GM19328 (cell line): ENCODE measurements around the gene AGFG1.
"Not testable (repeated sequence)": the region's sequence is repeated elsewhere in the genome, so short reads cannot be mapped to it uniquely, and the experiment has no call there.

Source experiments
- ATAC-seq: cut with Tn5 transposase; IDR thresholded peaks from one replicate; pipeline ENCODE4 v1.9.1; 2021; ENCODE audit warnings: mild to moderate bottlenecking, moderate library complexity; ENCODE audit not compliant: unreplicated experiment

Gene AGFG1

DNA sequence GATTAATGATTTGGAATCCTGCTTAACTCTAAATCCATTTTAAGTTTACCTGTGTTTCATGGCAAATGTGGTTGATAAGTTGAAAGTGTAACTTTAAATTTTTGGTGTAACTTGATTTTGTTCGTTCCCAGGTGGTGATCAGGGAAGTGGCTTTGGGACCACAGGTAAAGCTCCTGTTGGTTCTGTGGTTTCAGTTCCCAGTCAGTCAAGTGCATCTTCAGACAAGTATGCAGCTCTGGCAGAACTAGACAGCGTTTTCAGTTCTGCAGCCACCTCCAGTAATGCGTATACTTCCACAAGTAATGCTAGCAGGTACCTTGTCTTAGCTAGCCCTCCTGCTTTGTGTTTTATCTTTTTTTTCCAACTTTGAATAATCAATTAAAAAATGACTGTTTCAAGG, 62.8 kb downstream of the AGFG1 start:
- no peak for ATAC-seq

- no peak for ATAC-seq
These were observed 64.5 kb downstream of the AGFG1 start for GRCh38 chr2:227536445-227536844.

GRCh38 chr2:227539465-227539956, 67.6 kb downstream of the AGFG1 start:
- no peak for ATAC-seq

GRCh38 chr2:227540352-227540751, 68.4 kb downstream of the AGFG1 start:
- ATAC-seq: not testable (repeated sequence)

GRCh38 chr2:227545990-227546389, 74.0 kb downstream of the AGFG1 start:
- ATAC-seq: no peak

GRCh38 chr2:227551836-227552235, 79.9 kb downstream of the AGFG1 start:
- ATAC-seq: no peak

DNA sequence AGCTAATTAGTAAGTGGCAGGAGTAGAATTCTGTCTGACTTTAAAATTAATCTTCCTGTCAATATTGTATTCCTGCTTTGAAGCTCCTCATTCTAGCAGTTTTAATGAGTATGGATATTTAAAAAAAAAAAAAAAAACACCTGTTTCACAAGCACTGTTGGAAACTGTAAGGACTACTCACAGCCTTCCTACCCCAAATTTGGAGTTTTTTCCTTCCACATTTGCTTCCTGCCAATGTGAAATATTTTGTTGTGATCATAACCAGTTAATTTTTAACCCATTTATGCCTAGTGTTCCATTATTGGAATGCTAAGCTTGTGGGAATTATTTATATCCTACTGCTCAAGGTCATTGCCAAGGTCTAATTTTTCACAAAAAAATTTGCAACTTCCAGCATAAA, 90.6 kb downstream of the AGFG1 start:
- ATAC-seq: no peak

- ATAC-seq: no peak
These were observed 93.1 kb downstream of the AGFG1 start for GRCh38 chr2:227565080-227565479.

- ATAC-seq: no peak
These were observed 94.1 kb downstream of the AGFG1 start for GRCh38 chr2:227566012-227566411.

- no peak for ATAC-seq
These were observed 96.9 kb downstream of the AGFG1 start for GRCh38 chr2:227568852-227569169.

GRCh38 chr2:227570615-227571014, 98.7 kb downstream of the AGFG1 start:
- no peak for ATAC-seq

- ATAC-seq: no peak
These were observed 104.2 kb downstream of the AGFG1 start for GRCh38 chr2:227576110-227576509.

GRCh38 chr2:227576812-227577211, 104.9 kb downstream of the AGFG1 start:
- no peak for ATAC-seq

DNA sequence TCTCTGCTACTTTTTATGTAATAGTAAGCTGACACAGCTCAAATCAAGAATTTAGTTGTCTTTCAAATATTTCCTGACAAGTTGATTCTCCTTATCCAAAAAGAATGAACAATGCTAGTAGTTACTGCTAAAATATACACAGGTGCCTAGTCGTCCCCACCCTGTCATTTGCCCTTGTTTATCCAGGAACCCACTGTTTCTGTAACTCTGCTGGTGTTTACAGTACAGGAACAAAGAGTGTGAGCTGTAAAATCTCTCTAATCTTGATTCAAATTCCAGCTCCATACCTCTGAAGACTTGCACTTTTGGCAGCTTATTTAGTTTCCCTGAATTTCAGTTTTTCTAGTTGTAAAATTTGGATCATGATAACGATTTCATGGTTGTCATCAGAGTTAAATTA, 105.6 kb downstream of the AGFG1 start:
- no peak for ATAC-seq

- ATAC-seq: no peak
These were observed 106.7 kb downstream of the AGFG1 start for GRCh38 chr2:227578642-227579041.

- ATAC-seq: no peak
These were observed 107.8 kb downstream of the AGFG1 start for GRCh38 chr2:227579791-227580190.

DNA sequence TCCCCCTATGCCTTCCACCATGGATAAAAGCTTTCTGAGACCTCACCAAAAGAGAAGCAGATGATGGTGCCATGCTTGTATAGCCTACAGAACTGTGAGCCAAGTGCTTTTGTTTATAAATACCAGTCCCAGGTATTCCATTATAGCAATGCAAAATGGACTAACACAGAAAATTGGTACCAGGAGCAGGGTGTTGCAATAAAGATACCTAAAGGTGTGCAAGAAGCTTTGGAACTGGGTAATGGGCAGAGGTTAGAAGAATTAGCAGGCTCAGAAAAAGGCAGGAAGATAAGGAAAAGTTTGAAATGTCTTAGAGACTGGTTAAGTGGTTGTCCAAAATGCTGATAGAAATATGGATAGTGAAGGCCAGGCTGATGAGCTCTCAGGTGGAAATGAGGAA, 110.4 kb downstream of the AGFG1 start:
- no peak for ATAC-seq

DNA sequence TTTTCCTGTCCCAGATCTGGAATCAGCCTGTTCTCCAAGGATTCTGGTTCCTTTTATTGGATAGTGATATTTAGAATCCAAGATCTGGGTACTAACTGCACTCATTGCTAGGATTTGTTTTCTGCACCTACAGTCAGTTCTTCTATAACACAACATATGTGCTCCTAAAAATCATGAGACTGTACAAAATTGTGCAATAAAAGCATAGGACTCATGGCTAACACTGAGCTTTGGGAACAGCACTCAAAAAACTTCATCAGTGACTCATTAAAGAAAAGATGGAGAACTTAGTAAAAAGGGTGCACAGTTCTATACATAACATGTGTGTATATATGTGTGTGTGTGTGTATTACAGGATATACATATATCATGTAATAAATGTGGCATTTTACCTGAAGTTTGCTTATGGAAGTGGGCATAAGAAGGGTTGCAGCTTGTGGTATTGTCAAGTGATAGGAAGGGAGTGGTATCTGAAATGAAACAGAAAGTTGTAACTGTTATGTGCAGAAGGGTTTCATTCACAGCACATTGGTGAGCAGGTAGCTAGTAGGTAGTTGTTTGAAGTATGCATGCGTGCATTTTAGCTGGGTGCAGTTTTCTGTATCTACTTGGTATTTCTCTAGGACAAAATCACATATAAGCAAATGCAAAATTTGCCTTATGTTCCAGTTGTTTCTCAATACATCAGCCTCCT, 120.9 kb downstream of the AGFG1 start:
- no peak for ATAC-seq

GRCh38 chr2:227595797-227596196, 123.8 kb downstream of the AGFG1 start:
- ATAC-seq: no peak

DNA sequence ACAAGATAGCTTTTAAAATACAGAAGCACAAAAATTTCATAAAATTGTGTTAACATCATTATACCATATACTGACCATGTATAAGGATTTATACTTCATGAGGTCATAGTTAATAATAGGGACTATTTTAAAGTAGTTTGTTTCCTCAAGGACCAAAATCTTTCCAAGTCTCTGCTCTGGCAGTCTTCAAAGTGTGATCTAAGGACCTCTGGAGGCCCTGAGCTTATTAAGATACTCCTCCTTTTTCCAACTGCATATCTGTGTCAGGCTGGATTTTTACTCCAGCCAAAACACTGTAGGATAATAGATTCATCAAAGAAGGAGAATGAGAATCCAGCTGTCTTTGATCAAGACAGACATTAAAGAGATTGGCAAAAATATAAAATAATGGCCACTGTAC, 125.1 kb downstream of the AGFG1 start:
- no peak for ATAC-seq

GRCh38 chr2:227597998-227598397, 126.0 kb downstream of the AGFG1 start:
- ATAC-seq: no peak

GRCh38 chr2:227598835-227599503, 127.0 kb downstream of the AGFG1 start, which contains the start of gene SCYGR2:
TSS of gene SCYGR2 (plus strand) at chr2:227598893. CDS start at chr2:227598893, 0 bp downstream.
- ATAC-seq: not testable (repeated sequence)

DNA sequence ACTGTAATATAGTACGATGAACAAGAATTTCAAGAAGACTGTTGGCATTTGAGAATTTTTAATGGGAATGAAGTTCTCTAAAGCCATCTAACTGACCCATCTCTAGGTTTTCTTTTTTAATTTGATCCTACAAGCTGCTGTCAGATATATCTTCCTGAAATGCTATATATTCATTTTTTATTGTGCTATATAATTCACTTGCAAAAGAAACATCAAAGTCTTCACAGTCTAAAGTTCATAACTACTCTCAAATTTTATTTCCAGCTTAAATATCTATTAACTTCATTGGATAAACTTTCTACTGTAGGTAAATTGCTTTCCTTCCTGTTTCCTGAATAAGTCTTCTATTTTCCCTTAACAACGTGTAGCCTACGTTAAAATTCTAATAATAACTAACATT, 130.4 kb downstream of the AGFG1 start:
- no peak for ATAC-seq
